ENCODE data around the gene GCAT. TPM values are rescaled to one million over a fixed set of nuclear protein-coding genes. Genes with fewer than 3 reads are reported as not detected.

The GCAT gene
- total RNA-seq, 1 experiment from 2014 or later, result 32.8 TPM

- Mint-ChIP-seq H3K9me3 (ENCODE audit: unreplicated experiment) (no peaks in the 10 kb centered on the region), H3K4me1 (ENCODE audit: insufficient read depth, unreplicated experiment) (no peaks in the 10 kb centered on the region), H3K36me3 (ENCODE audit: insufficient read depth, unreplicated experiment) (no peaks in the 10 kb centered on the region), H3K4me3 (ENCODE audit: unreplicated experiment) (no peak within 1 kb of the TSS), H3K27ac (ENCODE audit: low read depth, unreplicated experiment) (no peak within 1 kb of the TSS), H3K27me3 (ENCODE audit: insufficient read depth, unreplicated experiment) (no peaks in the 10 kb centered on the region)
- POLR2A ChIA-PET, result interaction anchor here (0.9 to 1.3 kb wide), 2 partner anchors 26 to 111 kb away, joined by 6 to 7 read pairs; partner anchors contain the start of gene EIF3L
- no peak for TF ChIP-seq CTCF (IDR thresholded peaks at IDR 0.05; ENCODE audit: unreplicated experiment)
- no TSS peak for BruUV-seq (replicated peaks)
- DNase-seq (ENCODE audit: unreplicated experiment), result no peak
- intact Hi-C loops (cut with micrococcal nuclease), result no loop called here
- CTCF ChIA-PET, result interaction anchor here (1.2 kb wide), 1 partner anchor 142 kb away, joined by 3 read pairs; no protein-coding TSS in a partner anchor
These were observed 15.6 kb downstream of the GCAT start, which contains the start of gene GALR3 for GRCh38 chr22:37823134-37823985. GALR3 (plus strand) TSS chr22:37823382; CDS start chr22:37823407, 25 bp downstream.

- no TSS peak for BruUV-seq (replicated peaks)
- intact Hi-C loops (cut with micrococcal nuclease), result no loop called here
- no peak overlapping the region for H3K4me3 Mint-ChIP-seq (ENCODE audit: unreplicated experiment)
These were observed 17.2 kb downstream of the GCAT start for GRCh38 chr22:37824674-37825641.

GRCh38 chr22:37827056-37827455 is 19.3 kb downstream of the GCAT start:
- POLR2A ChIA-PET, result interaction anchor here (0.6 kb wide), 1 partner anchor 9 kb away, joined by 3 read pairs; no protein-coding TSS in a partner anchor
- no peak for DNase-seq (ENCODE audit: unreplicated experiment)
- no peaks in the 10 kb centered on the region for H3K4me1 Mint-ChIP-seq (ENCODE audit: insufficient read depth, unreplicated experiment)
- intact Hi-C loops (cut with micrococcal nuclease), result no loop called here
- no peak for TF ChIP-seq CTCF (IDR thresholded peaks at IDR 0.05; ENCODE audit: unreplicated experiment)
- H3K36me3 Mint-ChIP-seq (ENCODE audit: insufficient read depth, unreplicated experiment), result peaks cover 10% of the 10 kb centered on the region
- no peaks in the 10 kb centered on the region for H3K27me3 Mint-ChIP-seq (ENCODE audit: insufficient read depth, unreplicated experiment)
- CTCF ChIA-PET, result interaction anchor here (1.4 to 1.9 kb wide), 2 partner anchors 9 to 36 kb away, joined by 4 to 14 read pairs; no protein-coding TSS in a partner anchor
- no peak overlapping the region for H3K27ac Mint-ChIP-seq (ENCODE audit: low read depth, unreplicated experiment)
- H3K9me3 Mint-ChIP-seq (ENCODE audit: unreplicated experiment), result no peaks in the 10 kb centered on the region
- BruUV-seq (replicated peaks), result no TSS peak
- H3K4me3 Mint-ChIP-seq (ENCODE audit: unreplicated experiment), result no peak overlapping the region

More at GRCh38 chr22:37824674-37825641, 17.2 kb downstream of the GCAT start:
- Mint-ChIP-seq H3K4me1 (ENCODE audit: insufficient read depth, unreplicated experiment) (no peaks in the 10 kb centered on the region), H3K9me3 (ENCODE audit: unreplicated experiment) (no peaks in the 10 kb centered on the region), H3K36me3 (ENCODE audit: insufficient read depth, unreplicated experiment) (no peaks in the 10 kb centered on the region), H3K27ac (ENCODE audit: low read depth, unreplicated experiment) (no peak overlapping the region), H3K27me3 (ENCODE audit: insufficient read depth, unreplicated experiment) (no peaks in the 10 kb centered on the region)
- DNase-seq (ENCODE audit: unreplicated experiment), result no peak
- TF ChIP-seq CTCF (IDR thresholded peaks at IDR 0.05; ENCODE audit: unreplicated experiment), result no peak
- POLR2A ChIA-PET, result no interaction called here
- CTCF ChIA-PET, result interaction anchor here (0.6 to 1.1 kb wide), 2 partner anchors 141 to 230 kb away, joined by 4 read pairs; no protein-coding TSS in a partner anchor
